HEK293 (cell line): Measurements from ENCODE around the gene ARPC2.

Experiments
- CTCF ChIA-PET: fragments of 350-600 bp; formaldehyde crosslinking; extraction: SDS; loops from one replicate; lab custom pipeline; 2021; ENCODE audit warnings: antibody characterized with exemption; lab: Yijun Ruan, JAX
- POLR2A ChIA-PET: fragments of 300-600 bp; formaldehyde crosslinking; extraction: SDS; loops from one replicate; lab custom pipeline; 2020; ENCODE audit warnings: antibody characterized with exemption, inconsistent platforms; lab: Yijun Ruan, JAX
- H3K27ac ChIP-seq: fragments of 200-500 bp; sonication (Bioruptor generic); 2 replicates; pipeline ENCODE4 v1.5.1; 2014; ENCODE audit warnings: low read depth, low read length, control low read depth, inconsistent platforms; ENCODE audit errors: extremely low read depth
- H3K36me3 ChIP-seq, 2 experiments: fragments of 200-500 bp in 1 of 2; sonication (Bioruptor generic) in 1 of 2; 1 replicate in 1 of 2; 2 replicates in 1 of 2; pipeline ENCODE4 v1.5.1; 2014 to 2017; ENCODE audit warnings: inconsistent platforms in 2 of 2, low read length in 2 of 2; ENCODE audit not compliant: control insufficient read depth in 2 of 2, insufficient read depth in 1 of 2
- H3K4me1 ChIP-seq: fragments of 200-500 bp; sonication (Bioruptor generic); 2 replicates; pipeline ENCODE4 v1.5.1; 2014; ENCODE audit warnings: mild to moderate bottlenecking, low read length, inconsistent platforms; ENCODE audit not compliant: control insufficient read depth, insufficient read depth
- H3K4me3 ChIP-seq: 2 replicates; pipeline ENCODE4 v1.5.1; 2011; ENCODE audit warnings: low read depth, mild to moderate bottlenecking, control low read depth, low read length, moderate library complexity
- H3K9me3 ChIP-seq: fragments of 200-500 bp; sonication (Bioruptor generic); 2 replicates; pipeline ENCODE4 v1.5.1; 2014; ENCODE audit warnings: low read depth, low read length, inconsistent platforms; ENCODE audit not compliant: control insufficient read depth, insufficient read depth
- GFI1B ChIP-seq: fragments of 450-650 bp; formaldehyde crosslinking; IDR thresholded peaks from 2 replicates; pipeline ENCODE4 v1.5.1; 2016; ENCODE audit warnings: missing biosample characterization, missing genetic modification characterization
- KLF1 ChIP-seq: fragments of 450-650 bp; formaldehyde crosslinking; IDR thresholded peaks from 2 replicates; pipeline ENCODE4 v1.5.1; 2016; ENCODE audit warnings: missing biosample characterization, missing genetic modification characterization
- KLF7 ChIP-seq: fragments of 450-650 bp; formaldehyde crosslinking; IDR thresholded peaks from 2 replicates; pipeline ENCODE4 v1.5.1; 2016; ENCODE audit warnings: missing biosample characterization, missing genetic modification characterization, borderline replicate concordance
- MEIS1 ChIP-seq: sonication (generic); formaldehyde crosslinking; IDR thresholded peaks from 2 replicates; pipeline ENCODE4 v1.8.1; 2022; ENCODE audit warnings: missing genetic modification reagents, mild to moderate bottlenecking, borderline replicate concordance
- PRDM10 ChIP-seq: fragments of 450-650 bp; formaldehyde crosslinking; IDR thresholded peaks from 2 replicates; pipeline ENCODE4 v1.5.1; 2016; ENCODE audit warnings: missing biosample characterization, missing genetic modification characterization
- SP7 ChIP-seq: fragments of 450-650 bp; formaldehyde crosslinking; IDR thresholded peaks from 2 replicates; pipeline ENCODE4 v1.5.1; 2016; ENCODE audit warnings: missing biosample characterization, missing genetic modification characterization
- YY1 ChIP-seq: fragments of 450-650 bp; formaldehyde crosslinking; IDR thresholded peaks from 2 replicates; pipeline ENCODE4 v1.5.1; 2018; ENCODE audit warnings: missing biosample characterization, missing genetic modification characterization
- ZEB2 ChIP-seq: fragments of 450-650 bp; formaldehyde crosslinking; IDR thresholded peaks from 2 replicates; pipeline ENCODE4 v1.5.1; 2016; ENCODE audit warnings: missing biosample characterization, missing genetic modification characterization
- ZNF121 ChIP-seq: fragments of 450-650 bp; formaldehyde crosslinking; IDR thresholded peaks from 2 replicates; pipeline ENCODE4 v1.5.1; 2016; ENCODE audit warnings: missing biosample characterization, missing genetic modification characterization
- ZNF133 ChIP-seq: fragments of 450-650 bp; formaldehyde crosslinking; IDR thresholded peaks from 2 replicates; pipeline ENCODE4 v1.5.1; 2016; ENCODE audit warnings: missing biosample characterization, missing genetic modification characterization
- ZNF2 ChIP-seq: fragments of 450-650 bp; formaldehyde crosslinking; IDR thresholded peaks from 2 replicates; pipeline ENCODE4 v1.5.1; 2016; ENCODE audit warnings: missing biosample characterization, missing genetic modification characterization
- ZNF324 ChIP-seq: fragments of 450-650 bp; formaldehyde crosslinking; IDR thresholded peaks from 2 replicates; pipeline ENCODE4 v1.5.1; 2016; ENCODE audit warnings: missing biosample characterization, missing genetic modification characterization
- ZNF350 ChIP-seq: fragments of 450-650 bp; formaldehyde crosslinking; IDR thresholded peaks from 2 replicates; pipeline ENCODE4 v1.5.0; 2017; ENCODE audit warnings: missing biosample characterization, mild to moderate bottlenecking, missing genetic modification characterization
- ZNF449 ChIP-seq: fragments of 450-650 bp; formaldehyde crosslinking; IDR thresholded peaks from 2 replicates; pipeline ENCODE4 v1.5.1; 2017; ENCODE audit warnings: missing biosample characterization, mild to moderate bottlenecking, missing genetic modification characterization, moderate library complexity
- ZNF514 ChIP-seq: fragments of 450-650 bp; formaldehyde crosslinking; IDR thresholded peaks from 2 replicates; pipeline ENCODE4 v1.5.1; 2016; ENCODE audit warnings: missing biosample characterization, missing genetic modification characterization
- ZNF518A ChIP-seq: fragments of 450-650 bp; formaldehyde crosslinking; conservative IDR thresholded peaks from 2 replicates; pipeline ENCODE4 v1.5.1; 2016; ENCODE audit warnings: low read depth, missing biosample characterization, missing genetic modification characterization
- ZNF544 ChIP-seq: fragments of 450-650 bp; formaldehyde crosslinking; IDR thresholded peaks from 2 replicates; pipeline ENCODE4 v1.5.0; 2017; ENCODE audit warnings: missing biosample characterization, missing genetic modification characterization
- ZNF610 ChIP-seq: fragments of 450-650 bp; formaldehyde crosslinking; IDR thresholded peaks from 2 replicates; pipeline ENCODE4 v1.5.1; 2016; ENCODE audit warnings: missing biosample characterization, missing genetic modification characterization, borderline replicate concordance
- ZSCAN30 ChIP-seq: fragments of 450-650 bp; IDR thresholded peaks from 2 replicates; pipeline ENCODE4 v1.5.1; 2018; ENCODE audit warnings: missing biosample characterization, mild to moderate bottlenecking, missing genetic modification characterization, moderate library complexity
- ZSCAN5A ChIP-seq: fragments of 450-650 bp; formaldehyde crosslinking; IDR thresholded peaks from 2 replicates; pipeline ENCODE4 v1.5.1; 2016; ENCODE audit warnings: missing biosample characterization, missing genetic modification characterization
- TF ChIP-seq, protein P1 (sequence below): fragments of 450-650 bp; formaldehyde crosslinking; IDR thresholded peaks from 2 replicates; pipeline ENCODE4 v1.5.1; 2017; ENCODE audit warnings: missing biosample characterization, missing genetic modification characterization

ARPC2 gene

DNA sequence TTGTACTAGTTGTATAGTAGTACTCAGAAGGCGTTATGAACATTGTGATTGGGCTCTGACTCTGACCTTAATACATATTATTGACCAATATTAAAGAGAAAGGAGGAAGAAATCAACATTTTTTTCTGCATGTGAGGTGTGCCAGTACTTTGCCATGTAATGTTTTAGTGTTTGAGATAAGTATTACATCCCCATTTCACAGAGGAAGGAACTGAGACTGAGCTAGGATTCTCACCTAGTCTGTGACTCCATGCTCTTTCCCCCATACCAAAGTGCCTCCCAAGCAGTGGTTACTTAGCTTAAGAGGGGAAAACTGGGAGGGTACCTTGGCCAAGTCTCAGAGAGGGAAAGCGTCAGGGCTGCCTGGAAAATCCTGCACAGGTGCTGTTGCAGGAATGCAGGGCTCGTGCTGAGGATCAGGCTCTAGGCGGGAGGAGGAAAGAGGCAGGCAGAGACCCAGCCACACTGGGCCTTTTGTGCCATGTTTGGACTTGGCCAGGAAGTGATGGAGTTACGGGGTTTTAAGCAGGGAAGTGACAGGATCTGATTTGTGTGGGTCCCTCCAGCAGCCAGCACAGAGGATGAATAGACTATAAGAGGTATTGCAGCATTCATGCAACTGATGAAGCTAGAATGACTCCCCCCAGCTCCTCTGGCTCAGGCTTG, 55.0 kb downstream of the ARPC2 start (continued):
- TF ChIP-seq, protein P1, sequence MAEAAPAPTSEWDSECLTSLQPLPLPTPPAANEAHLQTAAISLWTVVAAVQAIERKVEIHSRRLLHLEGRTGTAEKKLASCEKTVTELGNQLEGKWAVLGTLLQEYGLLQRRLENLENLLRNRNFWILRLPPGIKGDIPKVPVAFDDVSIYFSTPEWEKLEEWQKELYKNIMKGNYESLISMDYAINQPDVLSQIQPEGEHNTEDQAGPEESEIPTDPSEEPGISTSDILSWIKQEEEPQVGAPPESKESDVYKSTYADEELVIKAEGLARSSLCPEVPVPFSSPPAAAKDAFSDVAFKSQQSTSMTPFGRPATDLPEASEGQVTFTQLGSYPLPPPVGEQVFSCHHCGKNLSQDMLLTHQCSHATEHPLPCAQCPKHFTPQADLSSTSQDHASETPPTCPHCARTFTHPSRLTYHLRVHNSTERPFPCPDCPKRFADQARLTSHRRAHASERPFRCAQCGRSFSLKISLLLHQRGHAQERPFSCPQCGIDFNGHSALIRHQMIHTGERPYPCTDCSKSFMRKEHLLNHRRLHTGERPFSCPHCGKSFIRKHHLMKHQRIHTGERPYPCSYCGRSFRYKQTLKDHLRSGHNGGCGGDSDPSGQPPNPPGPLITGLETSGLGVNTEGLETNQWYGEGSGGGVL (tag by site-specific recombination), result no peak
- no peak for TF ChIP-seq KLF7 (tag by site-specific recombination)
- TF ChIP-seq ZNF518A (tag by site-specific recombination), result no peak
- no peak for TF ChIP-seq ZNF350 (tag by site-specific recombination)
- no peak for TF ChIP-seq ZSCAN5A (tag by site-specific recombination)
- no peak for TF ChIP-seq ZNF2 (tag by site-specific recombination)
- TF ChIP-seq ZNF514 (tag by site-specific recombination), result no peak

DNA sequence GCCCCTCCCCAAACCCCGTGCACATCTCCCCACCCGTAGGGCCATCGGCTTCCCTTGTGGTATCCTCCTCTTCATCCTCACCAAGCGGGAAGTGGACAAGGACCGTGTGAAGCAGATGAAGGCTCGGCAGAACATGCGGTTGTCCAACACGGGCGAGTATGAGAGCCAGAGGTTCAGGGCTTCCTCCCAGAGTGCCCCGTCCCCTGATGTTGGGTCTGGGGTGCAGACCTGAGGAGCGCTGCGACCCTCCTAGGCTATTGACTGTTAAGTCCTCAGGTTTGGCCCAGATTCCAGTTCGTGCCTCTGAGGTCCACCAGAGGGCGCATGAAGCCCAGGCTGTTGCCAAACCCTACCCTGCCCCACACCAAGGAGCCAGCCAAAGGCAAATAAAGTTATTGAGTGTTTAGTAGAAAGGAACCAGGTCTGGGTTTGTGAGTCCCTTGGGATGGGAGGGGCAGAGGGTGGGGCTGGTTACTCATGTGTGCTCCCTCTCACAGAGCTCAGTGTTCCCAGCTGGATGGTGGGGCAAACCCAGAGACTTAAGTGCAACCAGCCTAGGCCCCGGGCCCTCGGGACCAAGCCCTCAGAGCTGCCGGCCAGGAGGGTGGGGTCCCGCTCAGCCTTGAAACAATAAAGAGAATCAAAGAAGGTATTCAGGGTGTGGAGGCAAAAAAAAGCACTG, 55.7 kb downstream of the ARPC2 start:
- POLR2A ChIA-PET, result interaction anchor here (0.7 to 4.3 kb wide), 4 partner anchors 14 to 182 kb away, joined by 3 to 29 read pairs (median 9); no protein-coding TSS in a partner anchor
- H3K36me3 ChIP-seq, result peaks cover 7 to 55% of the 10 kb centered on the region in 2 experiments; a peak in 2 of 3 replicates
- TF ChIP-seq SP7 (peak; percentile 67), ZNF544 (tag by site-specific recombination) (no peak), ZSCAN30 (tag by site-specific recombination) (peak; percentile 88; the same call in 1 of the 2 replicates), PRDM10 (peak; percentile 50; the same call in 1 of the 2 replicates), ZEB2 (tag by site-specific recombination) (peak; percentile 79), ZNF121 (tag by site-specific recombination) (no peak), MEIS1 (CRISPR knock-in tag) (no peak), ZNF133 (tag by site-specific recombination) (no peak), YY1 (tag by site-specific recombination) (no peak), ZNF449 (peak; percentile 66; the same call in 1 of the 2 replicates), KLF1 (tag by site-specific recombination) (peak; percentile 98), ZNF610 (no peak), GFI1B (no peak), ZNF324 (tag by site-specific recombination) (no peak)

More for the DNA sequence above, 55.7 kb downstream of the ARPC2 start:
- no peaks in the 10 kb centered on the region for H3K9me3 ChIP-seq
- H3K27ac ChIP-seq, result no peak overlapping the region
- CTCF ChIA-PET, result interaction anchor here (0.5 to 7.3 kb wide), 31 partner anchors 10 to 882 kb away, joined by 3 to 89 read pairs (median 4); partner anchors contain the start of genes CATIP and TMBIM1
- H3K4me3 ChIP-seq, result no peak overlapping the region
- H3K4me1 ChIP-seq, result peaks cover 3% of the 10 kb centered on the region; the same call in 1 of the 2 replicates
